BLaER1 (cell line): ENCODE results near the gene TCF4.

Experiments used
- H3K27ac ChIP-seq: shearing (Covaris generic); formaldehyde crosslinking; 2 replicates; pipeline ENCODE4 v1.8.1; 2022
- H3K27me3 ChIP-seq: shearing (Covaris generic); formaldehyde crosslinking; 2 replicates; pipeline ENCODE4 v1.8.1; 2022
- H3K36me3 ChIP-seq: shearing (Covaris generic); formaldehyde crosslinking; 2 replicates; pipeline ENCODE4 v1.8.1; 2022
- H3K4me1 ChIP-seq: shearing (Covaris generic); formaldehyde crosslinking; 2 replicates; pipeline ENCODE4 v1.8.1; 2022
- H3K4me2 ChIP-seq: shearing (Covaris generic); formaldehyde crosslinking; 2 replicates; pipeline ENCODE4 v1.8.1; 2022
- H3K4me3 ChIP-seq: shearing (Covaris generic); formaldehyde crosslinking; 2 replicates; pipeline ENCODE4 v1.8.1; 2022
- H3K9ac ChIP-seq: shearing (Covaris generic); formaldehyde crosslinking; 2 replicates; pipeline ENCODE4 v1.8.1; 2022
- H3K9me3 ChIP-seq: shearing (Covaris generic); formaldehyde crosslinking; 2 replicates; pipeline ENCODE4 v1.8.1; 2022
- H4K20me1 ChIP-seq: shearing (Covaris generic); formaldehyde crosslinking; 2 replicates; pipeline ENCODE4 v1.8.1; 2022
- Cebpa-rat ChIP-seq: shearing (Covaris generic); IDR thresholded peaks from 2 replicates; pipeline ENCODE4 v1.8.1; 2022

The TCF4 gene

GRCh38 chr18:55609160-55609825 lies 21.3 kb upstream of the TCF4 start:
- H3K4me3 ChIP-seq: no peak overlapping the region

GRCh38 chr18:55608497-55608896 lies 20.5 kb upstream of the TCF4 start:
- Histone ChIP-seq H3K27ac (no peak overlapping the region), H3K4me3 (no peak overlapping the region), H4K20me1 (no peaks in the 10 kb centered on the region), H3K4me2 (no peak overlapping the region), H3K9me3 (no peaks in the 10 kb centered on the region), H3K4me1 (no peaks in the 10 kb centered on the region), H3K36me3 (no peaks in the 10 kb centered on the region), H3K9ac (no peak overlapping the region), H3K27me3 (no peaks in the 10 kb centered on the region)
- TF ChIP-seq Cebpa-rat: no peak

More at GRCh38 chr18:55609160-55609825, 21.3 kb upstream of the TCF4 start:
- Histone ChIP-seq H3K9ac (no peak overlapping the region), H3K9me3 (no peaks in the 10 kb centered on the region), H3K4me1 (no peaks in the 10 kb centered on the region), H3K4me2 (no peak overlapping the region), H3K36me3 (no peaks in the 10 kb centered on the region), H3K27ac (no peak overlapping the region), H4K20me1 (no peaks in the 10 kb centered on the region), H3K27me3 (no peaks in the 10 kb centered on the region)
- no peak for TF ChIP-seq Cebpa-rat

DNA sequence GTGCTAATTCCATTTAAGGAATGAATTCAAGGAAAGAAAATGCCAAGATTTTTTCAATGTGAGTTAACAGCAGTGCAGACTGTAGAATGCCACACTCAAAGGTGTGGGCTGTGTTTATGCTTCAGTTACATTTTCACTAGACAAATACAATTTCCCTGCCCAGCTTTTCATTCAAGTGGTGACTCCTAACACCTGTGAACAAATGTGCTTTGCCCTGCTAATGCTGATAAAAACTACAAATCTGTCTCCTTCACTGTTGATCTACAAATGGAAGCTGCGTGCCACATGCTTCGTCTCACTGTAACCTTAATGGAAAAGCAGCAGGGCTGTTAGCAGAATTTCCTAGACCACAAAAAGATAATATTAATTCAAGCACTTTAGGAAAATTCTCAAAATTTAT lies 19.8 kb upstream of the TCF4 start:
- Histone ChIP-seq H3K9me3 (no peaks in the 10 kb centered on the region), H4K20me1 (no peaks in the 10 kb centered on the region), H3K27me3 (no peaks in the 10 kb centered on the region), H3K36me3 (no peaks in the 10 kb centered on the region), H3K4me2 (no peak overlapping the region), H3K27ac (no peak overlapping the region), H3K4me3 (no peak overlapping the region), H3K9ac (no peak overlapping the region), H3K4me1 (no peaks in the 10 kb centered on the region)
- no peak for TF ChIP-seq Cebpa-rat

DNA sequence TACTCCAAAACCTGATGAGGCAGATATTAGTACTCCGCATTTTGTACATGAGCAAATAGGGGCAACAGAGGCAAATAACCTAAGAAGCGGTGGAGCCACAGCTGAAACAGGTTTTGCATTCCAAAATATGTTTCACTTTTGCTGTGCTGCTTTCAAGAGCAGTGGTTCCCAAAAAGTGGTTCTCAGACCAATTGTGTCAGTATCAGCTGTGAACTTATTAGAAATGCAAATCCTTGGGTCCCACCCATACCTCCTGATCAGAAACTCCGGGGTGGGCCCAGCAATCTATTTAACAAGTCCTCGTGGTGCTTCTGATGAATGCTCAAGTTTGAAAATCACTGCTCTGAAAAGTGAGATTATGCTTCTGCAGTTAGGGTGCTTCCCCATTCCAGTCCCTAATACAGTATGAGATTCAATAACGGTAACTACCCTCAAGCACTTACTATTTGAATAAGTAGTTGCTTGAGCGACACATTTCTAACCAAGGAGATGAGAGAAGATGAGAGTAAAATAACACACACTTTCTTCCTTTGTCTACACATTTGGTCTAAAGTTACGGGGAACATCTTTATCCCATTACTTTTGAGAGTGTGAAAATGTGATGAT lies 17.8 kb upstream of the TCF4 start:
- Histone ChIP-seq H3K4me3 (no peak overlapping the region), H4K20me1 (no peaks in the 10 kb centered on the region), H3K27ac (no peak overlapping the region), H3K9me3 (no peaks in the 10 kb centered on the region), H3K27me3 (no peaks in the 10 kb centered on the region), H3K4me1 (no peaks in the 10 kb centered on the region), H3K9ac (no peak overlapping the region), H3K4me2 (no peak overlapping the region), H3K36me3 (no peaks in the 10 kb centered on the region)
- TF ChIP-seq Cebpa-rat: no peak

DNA sequence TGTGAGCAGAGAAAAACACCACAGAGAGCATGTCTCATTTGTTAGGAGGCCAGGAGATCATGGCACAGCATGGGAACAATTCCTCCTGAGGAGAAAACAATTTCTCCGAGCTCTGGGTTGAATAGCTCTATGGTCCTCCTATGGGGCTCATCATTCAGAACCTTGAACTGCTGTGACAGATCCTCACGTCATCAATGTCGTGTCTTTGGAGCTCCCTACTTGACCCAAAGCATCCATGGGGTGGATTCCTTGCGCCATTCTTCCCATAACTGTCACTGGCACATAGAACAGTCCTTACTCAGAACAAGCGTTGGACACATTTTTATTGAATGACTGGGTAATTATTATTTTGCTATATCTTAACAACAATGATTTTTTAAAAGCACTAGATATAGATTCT lies 15.8 kb upstream of the TCF4 start:
- Histone ChIP-seq H3K27me3 (no peaks in the 10 kb centered on the region), H3K27ac (no peak overlapping the region), H3K4me3 (no peak overlapping the region), H3K4me1 (no peaks in the 10 kb centered on the region), H4K20me1 (no peaks in the 10 kb centered on the region), H3K9me3 (no peaks in the 10 kb centered on the region), H3K4me2 (no peak overlapping the region), H3K9ac (no peak overlapping the region), H3K36me3 (no peaks in the 10 kb centered on the region)
- TF ChIP-seq Cebpa-rat: no peak

DNA sequence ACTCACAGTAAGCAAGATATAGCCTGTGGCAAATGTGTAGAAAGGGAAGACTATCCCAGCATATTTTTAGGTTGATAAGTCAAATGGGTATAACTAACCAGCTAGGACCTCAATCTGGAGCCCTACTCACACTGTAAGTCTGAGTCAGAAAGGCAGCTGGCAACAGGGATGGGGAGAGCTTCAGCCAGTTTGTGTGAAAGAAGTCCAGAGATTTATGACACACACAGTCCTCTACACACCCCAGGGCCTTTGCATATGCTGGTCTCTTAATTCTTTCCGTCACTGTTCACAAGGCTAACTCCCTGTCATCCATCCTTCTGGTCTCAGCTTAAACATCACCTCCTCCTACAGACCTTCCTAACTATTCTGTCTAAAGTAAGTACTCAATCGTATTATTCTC lies 5.9 kb upstream of the TCF4 start:
- no peaks in the 10 kb centered on the region for H4K20me1 ChIP-seq
- no peak overlapping the region for H3K4me3 ChIP-seq
- peaks cover 6% of the 10 kb centered on the region for H3K4me1 ChIP-seq
- no peak for TF ChIP-seq Cebpa-rat
- H3K9ac ChIP-seq: no peak overlapping the region
- H3K4me2 ChIP-seq: no peak overlapping the region
- H3K27ac ChIP-seq: no peak overlapping the region
- no peaks in the 10 kb centered on the region for H3K27me3 ChIP-seq
- H3K9me3 ChIP-seq: 0 out of 2 replicates have a peak, but pooled peaks cover 10% of the 10 kb centered on the region
- no peaks in the 10 kb centered on the region for H3K36me3 ChIP-seq

GRCh38 chr18:55592572-55592971 lies 4.6 kb upstream of the TCF4 start:
- no peak for TF ChIP-seq Cebpa-rat
- Histone ChIP-seq H3K9ac (no peak overlapping the region), H3K27ac (no peak overlapping the region), H3K4me3 (no peak overlapping the region), H3K4me1 (peaks cover 6% of the 10 kb centered on the region), H3K4me2 (no peak overlapping the region), H3K36me3 (no peaks in the 10 kb centered on the region), H3K27me3 (no peaks in the 10 kb centered on the region), H3K9me3 (0 out of 2 replicates have a peak, but pooled peaks cover 10% of the 10 kb centered on the region), H4K20me1 (no peaks in the 10 kb centered on the region)

DNA sequence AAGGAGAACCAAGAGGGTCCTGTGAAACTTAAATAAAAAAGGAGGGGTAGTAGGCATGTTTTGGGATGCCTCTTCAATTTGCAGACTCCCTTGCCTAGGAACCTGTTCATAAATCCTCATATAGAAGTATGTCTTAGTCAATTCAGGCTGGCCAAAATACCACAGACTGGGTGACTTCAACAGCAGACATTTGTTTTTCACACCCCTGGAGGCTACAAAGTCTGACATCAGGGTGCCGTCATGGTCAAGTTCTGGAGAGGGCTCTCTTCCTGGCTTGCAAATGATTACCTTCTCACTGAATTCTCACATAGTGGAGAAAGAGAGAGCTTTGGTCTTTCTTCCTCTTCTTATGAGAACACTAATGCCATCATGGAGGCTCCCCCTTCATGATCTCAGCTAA lies 4.1 kb upstream of the TCF4 start:
- Histone ChIP-seq H3K27ac (no peak overlapping the region), H3K4me3 (no peak overlapping the region), H3K9me3 (0 out of 2 replicates have a peak, but pooled peaks cover 7% of the 10 kb centered on the region), H4K20me1 (no peaks in the 10 kb centered on the region), H3K36me3 (no peaks in the 10 kb centered on the region), H3K27me3 (no peaks in the 10 kb centered on the region), H3K9ac (no peak overlapping the region), H3K4me1 (peaks cover 6% of the 10 kb centered on the region), H3K4me2 (no peak overlapping the region)
- no peak for TF ChIP-seq Cebpa-rat

DNA sequence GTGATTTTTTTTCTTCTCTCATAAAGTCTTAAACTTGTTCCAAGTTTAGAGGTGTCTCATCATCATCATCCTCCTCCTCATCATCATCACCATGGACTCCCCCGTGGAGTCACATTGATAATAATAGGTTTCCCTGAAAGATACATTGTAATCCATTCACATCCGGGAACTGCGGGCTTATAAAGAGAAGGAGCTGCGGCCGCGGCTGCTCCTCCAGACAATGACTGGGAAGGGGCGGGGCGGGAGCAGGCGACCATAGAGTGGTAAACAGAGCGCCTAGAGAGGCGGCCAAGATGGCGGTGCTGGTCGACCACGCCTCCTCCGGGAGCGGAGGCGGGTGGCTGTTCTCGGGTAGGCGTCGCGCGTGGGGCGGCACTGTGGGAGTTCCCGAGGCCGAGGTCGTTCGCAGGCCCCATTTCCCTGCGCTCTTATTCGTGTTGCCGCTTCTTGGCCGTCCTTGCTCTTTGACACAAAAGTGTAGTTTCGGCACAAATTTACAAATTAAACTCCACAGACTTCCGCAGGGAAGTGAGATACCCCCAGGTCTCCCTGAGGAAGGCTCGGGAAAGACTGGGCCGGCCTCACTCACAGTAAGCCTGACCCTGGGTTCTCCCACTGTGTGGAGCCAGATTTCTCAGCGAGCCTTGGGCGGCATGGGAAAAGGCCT lies 1.8 kb upstream of the TCF4 start:
- H4K20me1 ChIP-seq: no peaks in the 10 kb centered on the region
- no peaks in the 10 kb centered on the region for H3K27me3 ChIP-seq
- peak overlapping the region; percentile 92 for H3K4me2 ChIP-seq
- peak overlapping the region; percentile 74 for H3K4me3 ChIP-seq
- H3K36me3 ChIP-seq: no peaks in the 10 kb centered on the region
- no peak for TF ChIP-seq Cebpa-rat
- H3K4me1 ChIP-seq: peaks cover 12% of the 10 kb centered on the region
- H3K9ac ChIP-seq: peak overlapping the region; percentile 92
- H3K27ac ChIP-seq: peak overlapping the region; percentile 91
- no peaks in the 10 kb centered on the region for H3K9me3 ChIP-seq
